GM18873 (cell line): Measurements from ENCODE around the gene LCN2.

ENCODE experiments used
- ATAC-seq: cut with Tn5 transposase; IDR thresholded peaks from one replicate; pipeline ENCODE4 v1.9.1; 2021; ENCODE audit warnings: mild to moderate bottlenecking, moderate library complexity, moderate number of reproducible peaks; ENCODE audit not compliant: unreplicated experiment, low FRiP score

Gene LCN2

GRCh38 chr9:128146591-128147120, 2.6 kb upstream of the LCN2 start:
- ATAC-seq: no peak

GRCh38 chr9:128148509-128149000, 698 bp upstream of the LCN2 start:
- no peak for ATAC-seq

- ATAC-seq: no peak
Measured at GRCh38 chr9:128149951-128150593, 819 bp downstream of the LCN2 start.

GRCh38 chr9:128150594-128151308, 1.5 kb downstream of the LCN2 start:
- no peak for ATAC-seq

GRCh38 chr9:128151309-128152132, 2.3 kb downstream of the LCN2 start:
- no peak for ATAC-seq

- no peak for ATAC-seq
Measured at GRCh38 chr9:128152133-128153059, 3.1 kb downstream of the LCN2 start.

GRCh38 chr9:128153060-128153946, 4.0 kb downstream of the LCN2 start:
- ATAC-seq: no peak

- ATAC-seq: no peak
Measured at GRCh38 chr9:128153947-128154695, 4.9 kb downstream of the LCN2 start.

GRCh38 chr9:128155736-128156500, 6.7 kb downstream of the LCN2 start:
- no peak for ATAC-seq

GRCh38 chr9:128159522-128159783, 10.2 kb downstream of the LCN2 start:
- ATAC-seq: no peak

GRCh38 chr9:128159784-128160602, 10.7 kb downstream of the LCN2 start, which contains the start of gene BBLN:
TSS of gene BBLN (plus strand) at chr9:128160265. CDS start at chr9:128160408, 143 bp downstream.
- ATAC-seq: peak; percentile 54

- no peak for ATAC-seq
Measured at GRCh38 chr9:128160603-128160987, 11.3 kb downstream of the LCN2 start.

GRCh38 chr9:128161215-128161902, 12.1 kb downstream of the LCN2 start:
- ATAC-seq: no peak

- no peak for ATAC-seq
Measured at GRCh38 chr9:128162215-128163026, 13.2 kb downstream of the LCN2 start.

GRCh38 chr9:128163027-128163515, 13.8 kb downstream of the LCN2 start:
- ATAC-seq: no peak
